Lower leg skin (tissue), 4 donors: Measurements from ENCODE around the gene ARHGEF1. TPM values are rescaled to one million over a fixed set of nuclear protein-coding genes. Genes with fewer than 3 reads are reported as not detected.
"Not testable (repeated sequence)": the region's sequence is repeated elsewhere in the genome, so short reads cannot be mapped to it uniquely, and the experiment has no call there.

ENCODE experiments used
- DNase-seq, 2 donors: peaks; one replicate each; pipeline ENCODE4 v3.0.0-alpha.2; 2019; ENCODE audit warnings: low spot score in 2 of 2
- H3K4me3 ChIP-seq: fragments of 200-600 bp; sonication (generic); 2 replicates; pipeline ENCODE4 v1.5.1; 2017; ENCODE audit warnings: mild to moderate bottlenecking, low read depth; ENCODE audit not compliant: poor library complexity, severe bottlenecking
- CTCF ChIP-seq, 3 donors: fragments of 450-650 bp; IDR thresholded peaks; one replicate each; pipeline ENCODE4 v1.5.1; 2016; ENCODE audit warnings: antibody characterized with exemption in 3 of 3, mild to moderate bottlenecking in 3 of 3, moderate library complexity in 2 of 3
- POLR2A ChIP-seq, 2 donors: fragments of 450-650 bp; IDR thresholded peaks; one replicate each; pipeline ENCODE4 v1.6.1; 2016 to 2017; ENCODE audit warnings: antibody characterized with exemption in 2 of 2, mild to moderate bottlenecking in 1 of 2, moderate library complexity in 1 of 2
- WGBS, 2 donors: methylation state at CpG; one replicate each; pipeline ENCODE4 v1.1.5; 2018; 5-methylcytosine and 5-hydroxymethylcytosine counted together
- intact Hi-C: fragments of 100-400 bp; cut with DNase I; formaldehyde crosslinking; loops from one replicate; pipeline ENCODE4 v1.15.0; 2023; ENCODE audit warnings: low total_unique reads
- total RNA-seq, 4 donors: library from RNA; depleted of rRNA; stranded (reverse); fragments of >200 nt; gene quantifications; one replicate each; pipeline ENCODE4 v1.1.0, GENCODE V29; 2016

Gene ARHGEF1
- total RNA-seq, 4 donors from 2014 or later = 56.9 to 94.3 (median 68.7) TPM

GRCh38 chr19:41913538-41914423 is 30.8 kb downstream of the ARHGEF1 start:
- H3K4me3 ChIP-seq = no peak overlapping the region
- intact Hi-C loops = no loop called here
- DNase-seq = no peak
- TF ChIP-seq CTCF (IDR thresholded peaks at IDR 0.05) (no peak), POLR2A (IDR thresholded peaks at IDR 0.05) (no peak)
- 7 to 10% methylated on average over 21 of the region's 21 CpGs for WGBS, 2 donors

GRCh38 chr19:41914424-41914834 is 31.4 kb downstream of the ARHGEF1 start:
- DNase-seq, intact Hi-C loops, H3K4me3 ChIP-seq: not testable (repeated sequence)
- WGBS, 2 donors = 3 to 11% methylated on average over 2 to 5 of the region's 5 CpGs

- intact Hi-C loops = no loop called here
- 3 to 4% methylated on average over 36 to 38 of the region's 38 CpGs for WGBS, 2 donors
- no peak for DNase-seq
- TF ChIP-seq CTCF (IDR thresholded peaks at IDR 0.05) = no peak
- no peak for TF ChIP-seq POLR2A (IDR thresholded peaks at IDR 0.05)
- H3K4me3 ChIP-seq = no peak overlapping the region
Observed at GRCh38 chr19:41915021-41915775, 32.2 kb downstream of the ARHGEF1 start.

GRCh38 chr19:41915776-41916414 is 32.9 kb downstream of the ARHGEF1 start:
- H3K4me3 ChIP-seq = no peak overlapping the region
- intact Hi-C loops = no loop called here
- TF ChIP-seq CTCF (IDR thresholded peaks at IDR 0.05) (no peak), POLR2A (IDR thresholded peaks at IDR 0.05) (no peak)
- DNase-seq = no peak
- WGBS, 2 donors = 24 to 28% methylated on average over 27 of the region's 27 CpGs

- intact Hi-C loops = no loop called here
- H3K4me3 ChIP-seq = no peak overlapping the region
- TF ChIP-seq CTCF (IDR thresholded peaks at IDR 0.05) = no peak
- no peak for TF ChIP-seq POLR2A (IDR thresholded peaks at IDR 0.05)
- 48 to 62% methylated on average over 5 to 12 of the region's 12 CpGs for WGBS, 2 donors
- no peak for DNase-seq
Observed at GRCh38 chr19:41917676-41918075, 34.7 kb downstream of the ARHGEF1 start.

- intact Hi-C loops = no loop called here
- no peak for TF ChIP-seq POLR2A (IDR thresholded peaks at IDR 0.05)
- TF ChIP-seq CTCF (IDR thresholded peaks at IDR 0.05) = no peak
- no peak overlapping the region for H3K4me3 ChIP-seq
- DNase-seq = no peak
- WGBS, 2 donors = 81% methylated on average over 6 of the region's 6 CpGs
Observed at GRCh38 chr19:41918095-41918494, 35.1 kb downstream of the ARHGEF1 start.
